ENCODE data around the gene BIK. TPM values are rescaled to one million over a fixed set of nuclear protein-coding genes. Genes with fewer than 3 reads are reported as not detected.

BIK gene
- total RNA-seq, 4 donors from 2014 or later, result 6.1 to 11.3 (median 7.3) TPM

GRCh38 chr22:43150731-43151206, 40.2 kb downstream of the BIK start:
- 26% methylated on average over 4 of the region's 15 CpGs for WGBS
- Histone ChIP-seq H3K9me3 (no peaks in the 10 kb centered on the region), H3K36me3 (no peaks in the 10 kb centered on the region), H3K4me3 (peak overlapping the region; percentile 80), H3K27me3 (no peaks in the 10 kb centered on the region), H3K27ac (peak overlapping the region; percentile 94), H3K4me1 (peaks cover 59% of the 10 kb centered on the region)
- DNase-seq (ENCODE audit: low spot score in 2 of 2), result peak in 1 of 2 donors; percentile 70
- TF ChIP-seq EP300 (IDR thresholded peaks at IDR 0.05) (no peak), CTCF (IDR thresholded peaks at IDR 0.05) (no peak), POLR2A (IDR thresholded peaks at IDR 0.05) (no peak), POLR2AphosphoS5 (IDR thresholded peaks at IDR 0.05) (no peak)

GRCh38 chr22:43151251-43152002, 40.9 kb downstream of the BIK start, which contains the start of gene TSPO:
TSS of gene TSPO (plus strand) at chr22:43151559. CDS start at chr22:43159239, 7,680 bp downstream.
- TF ChIP-seq POLR2AphosphoS5 (IDR thresholded peaks at IDR 0.05) (no peak), EP300 (IDR thresholded peaks at IDR 0.05) (no peak), POLR2A (IDR thresholded peaks at IDR 0.05) (no peak), CTCF (IDR thresholded peaks at IDR 0.05) (no peak)
- peaks cover 66% of the 10 kb centered on the region for H3K4me1 ChIP-seq
- no peaks in the 10 kb centered on the region for H3K9me3 ChIP-seq
- no peaks in the 10 kb centered on the region for H3K27me3 ChIP-seq
- 1% methylated on average over 13 of the region's 75 CpGs for WGBS
- DNase-seq (ENCODE audit: low spot score in 2 of 2), result peak; percentile 88
- H3K4me3 ChIP-seq, result peak within 1 kb of the TSS; percentile 80
- H3K36me3 ChIP-seq, result no peaks in the 10 kb centered on the region
- peak within 1 kb of the TSS; percentile 94 for H3K27ac ChIP-seq

GRCh38 chr22:43152003-43152356, 41.4 kb downstream of the BIK start:
- Histone ChIP-seq H3K27ac (peak overlapping the region; percentile 94), H3K36me3 (no peaks in the 10 kb centered on the region), H3K9me3 (no peaks in the 10 kb centered on the region), H3K4me1 (peaks cover 70% of the 10 kb centered on the region), H3K27me3 (no peaks in the 10 kb centered on the region), H3K4me3 (peak overlapping the region; percentile 80)
- 3% methylated on average over 6 of the region's 18 CpGs for whole genome bisulfite sequencing
- TF ChIP-seq POLR2A (IDR thresholded peaks at IDR 0.05) (no peak), EP300 (IDR thresholded peaks at IDR 0.05) (no peak), CTCF (IDR thresholded peaks at IDR 0.05) (no peak), POLR2AphosphoS5 (IDR thresholded peaks at IDR 0.05) (no peak)
- peak in 1 of 2 donors; percentile 73 for DNase-seq (ENCODE audit: low spot score in 2 of 2)

- DNase-seq (ENCODE audit: low spot score in 2 of 2), result peak; percentile 89 to 91
- Histone ChIP-seq H3K27ac (peak overlapping the region; percentile 94), H3K27me3 (no peaks in the 10 kb centered on the region), H3K36me3 (no peaks in the 10 kb centered on the region), H3K4me3 (peak overlapping the region; percentile 80), H3K4me1 (peaks cover 72% of the 10 kb centered on the region), H3K9me3 (no peaks in the 10 kb centered on the region)
- WGBS, result under 1% methylated on average over 17 of the region's 22 CpGs
- no peak for TF ChIP-seq CTCF (IDR thresholded peaks at IDR 0.05)
- TF ChIP-seq POLR2A (IDR thresholded peaks at IDR 0.05), result no peak
- TF ChIP-seq EP300 (IDR thresholded peaks at IDR 0.05), result no peak
- no peak for TF ChIP-seq POLR2AphosphoS5 (IDR thresholded peaks at IDR 0.05)
Observed at GRCh38 chr22:43152357-43153071, 42.0 kb downstream of the BIK start.

- no peak overlapping the region for H3K4me3 ChIP-seq
- H3K9me3 ChIP-seq, result no peaks in the 10 kb centered on the region
- no peaks in the 10 kb centered on the region for H3K36me3 ChIP-seq
- no peak for TF ChIP-seq EP300 (IDR thresholded peaks at IDR 0.05)
- TF ChIP-seq POLR2AphosphoS5 (IDR thresholded peaks at IDR 0.05), result no peak
- no peak for TF ChIP-seq POLR2A (IDR thresholded peaks at IDR 0.05)
- no peak for TF ChIP-seq CTCF (IDR thresholded peaks at IDR 0.05)
- WGBS, result 55% methylated on average over 9 of the region's 9 CpGs
- no peak for DNase-seq (ENCODE audit: low spot score in 2 of 2)
- peak overlapping the region; percentile 5 for H3K27ac ChIP-seq
- H3K4me1 ChIP-seq, result peaks cover 75% of the 10 kb centered on the region
- H3K27me3 ChIP-seq, result no peaks in the 10 kb centered on the region
Observed at GRCh38 chr22:43153899-43154298, 43.3 kb downstream of the BIK start.
